Measurements from ENCODE around the gene PAWR. TPM values are rescaled to one million over a fixed set of nuclear protein-coding genes. Genes with fewer than 3 reads are reported as not detected.

The PAWR gene
- total and polyA plus RNA-seq, 4 experiments from 2014 or later, result 0.87 to 4.7 (median 2.2) TPM

- Histone ChIP-seq H3K4me3 (ENCODE audit: low read length in 2 of 2) (no peak overlapping the region), H3K27ac (ENCODE audit: low read depth, low read length) (no peak overlapping the region), H3K4me1 (ENCODE audit: insufficient read depth, low read length) (no peaks in the 10 kb centered on the region), H3K36me3 (ENCODE audit: insufficient read depth, low read length) (no peaks in the 10 kb centered on the region), H3K27me3 (ENCODE audit: insufficient read depth, low read length) (no peaks in the 10 kb centered on the region), H3K9me3 (ENCODE audit: control insufficient read depth in 1 of 2, low read length in 2 of 2) (no peaks in the 10 kb centered on the region)
- ChIA-PET CTCF (ENCODE audit: partially characterized antibody) (no interaction called here), POLR2A (ENCODE audit: partially characterized antibody) (no interaction called here)
- H3K4me3 Mint-ChIP-seq, result no peak overlapping the region
- no peak for DNase-seq
- H3K9me3 Mint-ChIP-seq, result no peaks in the 10 kb centered on the region
- intact Hi-C loops (cut with micrococcal nuclease), result no loop called here
- H3K4me1 Mint-ChIP-seq, result no peaks in the 10 kb centered on the region
- no peak overlapping the region for H3K27ac Mint-ChIP-seq
- no peaks in the 10 kb centered on the region for H3K36me3 Mint-ChIP-seq
- no peaks in the 10 kb centered on the region for H3K27me3 Mint-ChIP-seq
Observed at GRCh38 chr12:79591988-79592387, 98.8 kb downstream of the PAWR start.

- Mint-ChIP-seq H3K36me3 (no peaks in the 10 kb centered on the region), H3K9me3 (no peaks in the 10 kb centered on the region), H3K4me3 (no peak overlapping the region), H3K27me3 (no peaks in the 10 kb centered on the region), H3K4me1 (no peaks in the 10 kb centered on the region), H3K27ac (no peak overlapping the region)
- CTCF ChIA-PET (ENCODE audit: partially characterized antibody), result no interaction called here
- Histone ChIP-seq H3K27me3 (ENCODE audit: insufficient read depth, low read length) (no peaks in the 10 kb centered on the region), H3K36me3 (ENCODE audit: insufficient read depth, low read length) (no peaks in the 10 kb centered on the region), H3K4me1 (ENCODE audit: insufficient read depth, low read length) (no peaks in the 10 kb centered on the region), H3K4me3 (ENCODE audit: low read length in 2 of 2) (no peak overlapping the region), H3K27ac (ENCODE audit: low read depth, low read length) (no peak overlapping the region), H3K9me3 (ENCODE audit: control insufficient read depth in 1 of 2, low read length in 2 of 2) (no peaks in the 10 kb centered on the region)
- POLR2A ChIA-PET (ENCODE audit: partially characterized antibody), result no interaction called here
- intact Hi-C loops (cut with micrococcal nuclease), result no loop called here
- no peak for DNase-seq
Observed at GRCh38 chr12:79590751-79591150, 100.0 kb downstream of the PAWR start.

GRCh38 chr12:79587368-79587767 lies 103.4 kb downstream of the PAWR start:
- POLR2A ChIA-PET (ENCODE audit: partially characterized antibody), result no interaction called here

GRCh38 chr12:79585147-79585546 lies 105.6 kb downstream of the PAWR start:
- Mint-ChIP-seq H3K36me3 (no peaks in the 10 kb centered on the region), H3K4me3 (no peak overlapping the region), H3K27ac (no peak overlapping the region), H3K4me1 (no peaks in the 10 kb centered on the region), H3K9me3 (peaks cover 0 to 1% (median 0%) of the 10 kb centered on the region in 8 donors), H3K27me3 (no peaks in the 10 kb centered on the region)
- H3K36me3 ChIP-seq (ENCODE audit: insufficient read depth, low read length), result no peaks in the 10 kb centered on the region
- intact Hi-C loops (cut with micrococcal nuclease), result no loop called here
- no peak overlapping the region for H3K27ac ChIP-seq (ENCODE audit: low read depth, low read length)
- H3K4me1 ChIP-seq (ENCODE audit: insufficient read depth, low read length), result no peaks in the 10 kb centered on the region
- DNase-seq, result no peak
- no peak overlapping the region for H3K4me3 ChIP-seq (ENCODE audit: low read length in 2 of 2)
- H3K27me3 ChIP-seq (ENCODE audit: insufficient read depth, low read length), result no peaks in the 10 kb centered on the region
- POLR2A ChIA-PET (ENCODE audit: partially characterized antibody), result no interaction called here
- CTCF ChIA-PET (ENCODE audit: partially characterized antibody), result no interaction called here
- H3K9me3 ChIP-seq (ENCODE audit: control insufficient read depth in 1 of 2, low read length in 2 of 2), result no peaks in the 10 kb centered on the region

More at GRCh38 chr12:79587368-79587767, 103.4 kb downstream of the PAWR start:
- no peaks in the 10 kb centered on the region for H3K9me3 ChIP-seq (ENCODE audit: control insufficient read depth in 1 of 2, low read length in 2 of 2)
- Mint-ChIP-seq H3K9me3 (peaks cover 0 to 1% (median 0%) of the 10 kb centered on the region in 8 donors), H3K36me3 (no peaks in the 10 kb centered on the region), H3K4me3 (no peak overlapping the region), H3K27me3 (no peaks in the 10 kb centered on the region), H3K27ac (no peak overlapping the region), H3K4me1 (no peaks in the 10 kb centered on the region)
- intact Hi-C loops (cut with micrococcal nuclease), result no loop called here
- no peaks in the 10 kb centered on the region for H3K36me3 ChIP-seq (ENCODE audit: insufficient read depth, low read length)
- no peak for DNase-seq
- no peak overlapping the region for H3K27ac ChIP-seq (ENCODE audit: low read depth, low read length)
- CTCF ChIA-PET (ENCODE audit: partially characterized antibody), result no interaction called here
- no peak overlapping the region for H3K4me3 ChIP-seq (ENCODE audit: low read length in 2 of 2)
- H3K27me3 ChIP-seq (ENCODE audit: insufficient read depth, low read length), result no peaks in the 10 kb centered on the region
- H3K4me1 ChIP-seq (ENCODE audit: insufficient read depth, low read length), result no peaks in the 10 kb centered on the region

- DNase-seq, result no peak
- intact Hi-C loops (cut with micrococcal nuclease), result no loop called here
- H3K9me3 ChIP-seq (ENCODE audit: control insufficient read depth in 1 of 2, low read length in 2 of 2), result no peaks in the 10 kb centered on the region
- no peaks in the 10 kb centered on the region for H3K4me1 ChIP-seq (ENCODE audit: insufficient read depth, low read length)
- Mint-ChIP-seq H3K9me3 (peaks cover 2 to 36% (median 21%) of the 10 kb centered on the region in 8 donors), H3K4me3 (no peak overlapping the region), H3K36me3 (peaks cover 3 to 10% of the 10 kb centered on the region in 2 donors), H3K27ac (no peak overlapping the region), H3K4me1 (no peaks in the 10 kb centered on the region), H3K27me3 (peaks cover 0 to 1% of the 10 kb centered on the region in 2 donors)
- H3K27ac ChIP-seq (ENCODE audit: low read depth, low read length), result no peak overlapping the region
- ChIA-PET POLR2A (ENCODE audit: partially characterized antibody) (no interaction called here), CTCF (ENCODE audit: partially characterized antibody) (no interaction called here)
- H3K36me3 ChIP-seq (ENCODE audit: insufficient read depth, low read length), result no peaks in the 10 kb centered on the region
- H3K4me3 ChIP-seq (ENCODE audit: low read length in 2 of 2), result no peak overlapping the region
- no peaks in the 10 kb centered on the region for H3K27me3 ChIP-seq (ENCODE audit: insufficient read depth, low read length)
Observed at GRCh38 chr12:79573820-79574219, 116.9 kb downstream of the PAWR start.

GRCh38 chr12:79569679-79570078 lies 121.1 kb downstream of the PAWR start:
- no peak for DNase-seq
- Mint-ChIP-seq H3K9me3 (peaks cover 2 to 34% (median 19%) of the 10 kb centered on the region in 8 donors), H3K4me1 (no peaks in the 10 kb centered on the region), H3K27ac (no peak overlapping the region), H3K4me3 (no peak overlapping the region), H3K27me3 (peaks cover 0 to 1% of the 10 kb centered on the region in 2 donors), H3K36me3 (peaks cover 3 to 10% of the 10 kb centered on the region in 2 donors)
- CTCF ChIA-PET (ENCODE audit: partially characterized antibody), result no interaction called here
- H3K27ac ChIP-seq (ENCODE audit: low read depth, low read length), result no peak overlapping the region
- no peaks in the 10 kb centered on the region for H3K36me3 ChIP-seq (ENCODE audit: insufficient read depth, low read length)
- intact Hi-C loops (cut with micrococcal nuclease), result no loop called here
- H3K4me1 ChIP-seq (ENCODE audit: insufficient read depth, low read length), result no peaks in the 10 kb centered on the region
- POLR2A ChIA-PET (ENCODE audit: partially characterized antibody), result no interaction called here
- H3K9me3 ChIP-seq (ENCODE audit: control insufficient read depth in 1 of 2, low read length in 2 of 2), result no peaks in the 10 kb centered on the region
- no peak overlapping the region for H3K4me3 ChIP-seq (ENCODE audit: low read length in 2 of 2)
- H3K27me3 ChIP-seq (ENCODE audit: insufficient read depth, low read length), result no peaks in the 10 kb centered on the region

- no peaks in the 10 kb centered on the region for H3K36me3 ChIP-seq (ENCODE audit: insufficient read depth, low read length)
- H3K27ac ChIP-seq (ENCODE audit: low read depth, low read length), result no peak overlapping the region
- peaks cover 0 to 20% (median 12%) of the 10 kb centered on the region in 8 donors for H3K9me3 Mint-ChIP-seq
- no peaks in the 10 kb centered on the region for H3K4me1 Mint-ChIP-seq
- no peaks in the 10 kb centered on the region for H3K27me3 ChIP-seq (ENCODE audit: insufficient read depth, low read length)
- no peak for DNase-seq
- H3K4me3 ChIP-seq (ENCODE audit: low read length in 2 of 2), result no peak overlapping the region
- H3K27me3 Mint-ChIP-seq, result no peaks in the 10 kb centered on the region
- no peak overlapping the region for H3K4me3 Mint-ChIP-seq
- CTCF ChIA-PET (ENCODE audit: partially characterized antibody), result interaction anchor here (0.6 to 1.2 kb wide), 2 partner anchors 13 to 20 kb away, joined by 3 read pairs; no protein-coding TSS in a partner anchor
- no peak overlapping the region for H3K27ac Mint-ChIP-seq
- no peaks in the 10 kb centered on the region for H3K4me1 ChIP-seq (ENCODE audit: insufficient read depth, low read length)
- H3K9me3 ChIP-seq (ENCODE audit: control insufficient read depth in 1 of 2, low read length in 2 of 2), result no peaks in the 10 kb centered on the region
- POLR2A ChIA-PET (ENCODE audit: partially characterized antibody), result no interaction called here
- peaks cover 3 to 6% of the 10 kb centered on the region in 2 donors for H3K36me3 Mint-ChIP-seq
- intact Hi-C loops (cut with micrococcal nuclease), result no loop called here
Observed at GRCh38 chr12:79567175-79567563, 123.6 kb downstream of the PAWR start.
